ENCODE data around the gene RIMBP3C. TPM values are rescaled to one million over a fixed set of nuclear protein-coding genes. Genes with fewer than 3 reads are reported as not detected.
"Not testable (repeated sequence)": the region's sequence is repeated elsewhere in the genome, so short reads cannot be mapped to it uniquely, and the experiment has no call there.

The RIMBP3C gene
- total RNA-seq, 2 experiments from 2014 or later: 1.0 to 1.1 TPM

DNA sequence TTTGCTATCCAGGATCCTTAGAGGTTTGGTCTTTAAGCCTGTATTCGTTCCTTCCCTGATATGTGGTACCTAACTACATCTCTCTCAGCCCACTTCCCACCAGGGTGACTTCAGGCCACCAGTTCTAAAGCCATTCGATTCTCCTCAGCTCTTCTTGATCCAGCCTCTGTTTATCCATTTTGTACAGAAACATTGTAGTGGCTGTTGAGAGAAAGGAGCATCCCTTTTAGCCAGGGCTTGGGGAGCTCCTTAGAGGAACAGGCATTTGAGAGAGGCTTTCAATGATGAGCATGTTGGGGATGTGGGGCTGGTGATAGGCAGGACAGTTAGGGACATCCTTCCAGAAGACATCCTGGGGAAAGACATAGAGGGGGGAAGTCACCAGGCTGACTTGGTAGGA lies 34.1 kb upstream of the RIMBP3C start:
- ATAC-seq (ENCODE audit: low read depth) (no peak), DNase-seq (no peak)
- Mint-ChIP-seq H3K27me3 (no peaks in the 10 kb centered on the region), H3K9me3 (no peaks in the 10 kb centered on the region), H3K4me3 (no peak overlapping the region), H3K27ac (peak overlapping the region; percentile 21), H3K4me1 (peaks cover 31% of the 10 kb centered on the region), H3K36me3 (peaks cover 12% of the 10 kb centered on the region)
- POLR2A ChIA-PET: no interaction called here

DNA sequence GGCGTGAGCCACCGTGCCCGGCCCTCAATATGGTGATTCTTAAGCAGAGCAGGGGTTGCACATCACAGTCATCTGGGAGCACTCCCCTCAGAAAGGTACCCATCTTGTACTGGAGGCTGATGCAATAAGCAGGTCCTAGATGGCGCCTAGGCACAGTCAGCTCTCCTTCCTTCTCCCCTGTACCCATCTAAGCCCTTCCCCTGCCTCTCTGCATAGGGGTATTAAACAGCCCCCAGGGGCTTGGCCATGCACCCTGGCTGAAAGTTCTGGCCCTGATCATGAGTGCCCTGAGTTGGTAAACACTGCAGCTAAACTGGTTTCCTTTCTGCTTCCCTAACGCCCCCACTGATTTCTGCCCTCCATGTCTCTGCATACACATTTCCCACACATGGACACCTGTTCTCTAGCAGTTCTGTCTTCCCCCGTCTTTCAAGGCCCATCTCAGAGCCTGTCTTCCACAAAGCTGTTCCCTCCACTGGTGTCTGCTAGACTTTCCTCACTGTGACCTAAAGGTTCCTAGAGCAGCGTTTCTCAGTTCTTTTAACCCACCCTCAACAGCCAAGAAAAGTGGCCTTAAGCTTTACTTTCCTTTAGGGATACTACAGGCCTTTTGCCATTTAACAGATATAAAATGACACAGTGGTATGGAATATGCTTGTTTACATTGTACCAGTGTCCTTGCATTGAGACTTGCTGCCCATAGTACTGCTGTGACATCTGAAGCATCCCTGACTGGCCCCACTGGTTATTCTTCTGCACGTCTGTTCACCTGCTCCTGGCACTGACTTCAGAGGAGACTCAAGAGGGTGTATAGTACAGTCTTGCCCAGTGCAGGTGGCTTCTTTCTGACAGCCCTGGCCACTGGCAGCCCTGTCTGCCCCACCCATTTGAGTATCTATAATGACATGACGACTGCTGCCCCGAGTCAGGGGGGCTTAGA lies 31.8 kb upstream of the RIMBP3C start:
- H3K4me3 Mint-ChIP-seq: no peak overlapping the region
- no peaks in the 10 kb centered on the region for H3K9me3 Mint-ChIP-seq
- H3K4me1 Mint-ChIP-seq: peaks cover 27% of the 10 kb centered on the region
- POLR2A ChIA-PET: no interaction called here
- DNase-seq (no peak), ATAC-seq (ENCODE audit: low read depth) (no peak)
- H3K36me3 Mint-ChIP-seq: peaks cover 16% of the 10 kb centered on the region
- no peaks in the 10 kb centered on the region for H3K27me3 Mint-ChIP-seq
- peak overlapping the region; percentile 4 for H3K27ac Mint-ChIP-seq

DNA sequence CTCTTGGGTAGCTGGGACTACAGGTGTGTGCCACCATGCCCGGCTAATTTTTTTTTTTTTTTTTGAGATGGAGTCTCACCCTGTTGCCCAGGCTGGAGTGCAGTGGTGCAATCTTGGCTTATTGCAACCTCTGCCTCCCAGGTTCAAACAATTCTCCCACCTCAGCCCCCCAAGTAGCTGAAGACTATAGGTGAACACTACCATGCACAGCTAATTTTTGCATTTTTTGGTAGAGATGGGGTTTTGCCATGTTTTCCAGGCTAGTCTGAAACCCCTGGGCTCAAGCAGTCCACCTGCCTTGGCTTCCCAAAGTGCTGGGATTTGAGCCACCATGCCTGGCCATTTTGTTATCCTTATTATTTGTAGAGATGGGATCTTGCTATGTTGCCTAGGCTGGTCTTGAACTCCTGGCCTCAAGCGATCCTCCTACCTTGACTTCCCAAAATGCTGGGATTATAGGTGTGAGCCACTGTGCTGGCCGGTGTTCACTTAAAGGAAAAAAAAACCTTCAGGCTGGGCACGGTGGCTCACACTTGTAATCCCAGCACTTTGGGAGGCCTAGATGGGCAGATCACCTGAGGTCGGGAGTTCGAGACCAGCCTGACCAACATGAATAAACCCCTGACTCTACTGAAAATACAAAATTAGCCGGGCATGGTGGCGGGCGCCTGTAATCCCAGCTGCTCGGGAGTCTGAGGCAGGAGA lies 29.9 kb upstream of the RIMBP3C start:
- Mint-ChIP-seq H3K4me1 (peaks cover 23% of the 10 kb centered on the region), H3K36me3 (peaks cover 15% of the 10 kb centered on the region)
- ATAC-seq (ENCODE audit: low read depth); H3K9me3 Mint-ChIP-seq; DNase-seq; H3K27ac Mint-ChIP-seq; H3K27me3 Mint-ChIP-seq; H3K4me3 Mint-ChIP-seq; POLR2A ChIA-PET: not testable (repeated sequence)

- Mint-ChIP-seq H3K36me3 (peaks cover 13% of the 10 kb centered on the region), H3K4me1 (peaks cover 23% of the 10 kb centered on the region)
- POLR2A ChIA-PET; H3K27ac Mint-ChIP-seq; H3K4me3 Mint-ChIP-seq; ATAC-seq (ENCODE audit: low read depth); H3K9me3 Mint-ChIP-seq; DNase-seq; H3K27me3 Mint-ChIP-seq: not testable (repeated sequence)
Observed at GRCh38 chr22:21580623-21581007, 29.4 kb upstream of the RIMBP3C start.

- Mint-ChIP-seq H3K9me3 (no peaks in the 10 kb centered on the region), H3K4me1 (peaks cover 21% of the 10 kb centered on the region), H3K36me3 (peaks cover 9% of the 10 kb centered on the region), H3K27ac (no peak overlapping the region), H3K4me3 (no peak overlapping the region), H3K27me3 (no peaks in the 10 kb centered on the region)
- POLR2A ChIA-PET: interaction anchor here (1.3 kb wide), 1 partner anchor 50 kb away, joined by 3 read pairs; the partner anchor contains the start of gene YDJC
- DNase-seq: no peak
- ATAC-seq (ENCODE audit: low read depth): no peak
Observed at GRCh38 chr22:21579474-21579851, 28.2 kb upstream of the RIMBP3C start.

DNA sequence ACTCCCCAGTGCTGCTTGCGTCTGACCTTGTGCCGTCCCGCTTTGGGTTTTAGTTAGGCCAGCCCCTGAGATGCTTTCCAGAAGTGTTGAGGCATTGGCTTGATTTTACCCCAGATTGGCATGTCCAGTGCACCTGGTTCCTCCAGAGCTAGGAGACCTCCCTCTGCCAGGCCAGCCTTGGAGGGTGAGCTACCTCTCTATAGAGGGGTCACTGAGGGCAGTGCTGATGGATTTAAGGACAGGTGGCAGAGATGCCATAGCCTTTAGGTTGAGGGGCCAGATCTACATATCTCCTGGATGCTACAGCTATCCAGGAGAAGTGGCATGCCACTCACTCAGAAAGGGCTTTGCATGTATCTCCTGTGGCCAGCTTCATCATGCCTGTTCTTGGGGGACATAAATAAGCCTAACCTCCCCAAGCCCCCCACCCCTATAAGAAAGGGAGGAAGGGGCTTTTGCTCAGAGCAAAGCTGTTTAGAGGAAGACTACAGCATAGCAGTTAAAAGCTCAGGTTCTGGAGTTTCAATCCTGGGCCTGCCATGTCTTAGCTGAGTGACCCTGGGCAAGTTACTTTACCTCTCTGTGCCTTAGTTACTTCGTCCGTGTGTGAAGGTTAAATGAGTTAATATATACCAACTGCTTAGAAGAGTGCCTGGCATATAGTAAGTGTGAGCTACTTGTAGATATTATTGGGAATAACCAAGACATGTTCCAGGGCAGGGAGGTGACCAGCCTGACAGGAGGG lies 22.7 kb upstream of the RIMBP3C start:
- ATAC-seq (ENCODE audit: low read depth) (no peak), DNase-seq (no peak)
- Mint-ChIP-seq H3K36me3 (peaks cover 14% of the 10 kb centered on the region), H3K4me1 (peaks cover 56% of the 10 kb centered on the region), H3K27ac (peak overlapping the region; percentile 19), H3K9me3 (no peaks in the 10 kb centered on the region), H3K27me3 (no peaks in the 10 kb centered on the region), H3K4me3 (no peak overlapping the region)
- POLR2A ChIA-PET: interaction anchor here (0.5 kb wide), 1 partner anchor 43 kb away, joined by 4 read pairs; no protein-coding TSS in a partner anchor

GRCh38 chr22:21573293-21573734 lies 22.1 kb upstream of the RIMBP3C start:
- Mint-ChIP-seq H3K27me3 (no peaks in the 10 kb centered on the region), H3K36me3 (peaks cover 17% of the 10 kb centered on the region), H3K27ac (no peak overlapping the region), H3K9me3 (no peaks in the 10 kb centered on the region), H3K4me3 (no peak overlapping the region), H3K4me1 (peaks cover 58% of the 10 kb centered on the region)
- DNase-seq (no peak), ATAC-seq (ENCODE audit: low read depth) (no peak)
- POLR2A ChIA-PET: no interaction called here

DNA sequence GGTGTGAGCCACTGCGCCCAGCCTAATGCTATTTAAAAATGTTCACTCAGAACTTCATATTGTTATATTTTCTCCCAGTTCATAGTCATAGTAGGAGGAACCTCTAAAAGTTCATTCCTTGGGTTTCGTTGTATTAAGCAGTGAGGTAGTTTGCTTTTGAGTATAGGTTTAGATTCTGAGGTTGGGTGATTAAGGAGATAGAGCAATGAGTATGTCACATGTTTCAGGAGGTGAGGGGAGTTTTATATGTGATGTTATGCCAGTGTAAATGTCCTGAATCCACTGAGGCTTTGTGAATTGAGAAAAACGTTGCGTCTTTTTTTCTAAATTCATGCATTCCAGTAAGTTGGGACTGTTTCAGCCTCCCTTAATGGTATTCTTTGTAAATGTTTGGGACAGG lies 20.4 kb upstream of the RIMBP3C start:
- peak overlapping the region; percentile 80 for H3K27ac Mint-ChIP-seq
- peaks cover 50% of the 10 kb centered on the region for H3K4me1 Mint-ChIP-seq
- POLR2A ChIA-PET: interaction anchor here (0.8 kb wide), 1 partner anchor 11 kb away, joined by 3 read pairs; no protein-coding TSS in a partner anchor
- H3K27me3 Mint-ChIP-seq: no peaks in the 10 kb centered on the region
- H3K9me3 Mint-ChIP-seq: no peaks in the 10 kb centered on the region
- peaks cover 12% of the 10 kb centered on the region for H3K36me3 Mint-ChIP-seq
- peak overlapping the region; percentile 97 for H3K4me3 Mint-ChIP-seq
- ATAC-seq (ENCODE audit: low read depth): no peak
- no peak for DNase-seq

DNA sequence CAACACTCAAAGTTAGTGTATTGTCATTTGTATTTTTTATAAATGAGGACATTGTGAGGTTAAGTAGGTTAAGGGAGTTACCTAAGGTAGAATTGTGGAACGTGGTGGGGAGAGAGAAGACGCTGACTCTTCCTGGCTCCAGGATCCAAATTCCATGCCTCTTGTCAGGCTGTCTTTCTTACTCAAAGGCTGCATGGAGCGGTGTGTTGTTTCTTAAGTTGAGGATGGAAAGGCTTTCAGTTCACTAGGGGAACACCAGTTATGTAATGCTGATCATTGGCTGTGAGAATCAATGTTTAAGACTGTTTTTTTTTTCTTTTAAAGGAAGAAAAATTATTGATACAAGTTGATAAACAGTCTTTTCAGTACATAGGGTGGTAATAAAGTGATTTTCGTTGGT lies 19.1 kb upstream of the RIMBP3C start:
- POLR2A ChIA-PET: interaction anchor here (0.8 kb wide), 1 partner anchor 81 kb away, joined by 3 read pairs; no protein-coding TSS in a partner anchor
- peaks cover 12% of the 10 kb centered on the region for H3K36me3 Mint-ChIP-seq
- H3K27ac Mint-ChIP-seq: peak overlapping the region; percentile 27
- H3K4me3 Mint-ChIP-seq: peak overlapping the region; percentile 97
- peaks cover 2% of the 10 kb centered on the region for H3K27me3 Mint-ChIP-seq
- ATAC-seq (ENCODE audit: low read depth) (no peak), DNase-seq (no peak)
- no peaks in the 10 kb centered on the region for H3K9me3 Mint-ChIP-seq
- H3K4me1 Mint-ChIP-seq: peaks cover 53% of the 10 kb centered on the region

DNA sequence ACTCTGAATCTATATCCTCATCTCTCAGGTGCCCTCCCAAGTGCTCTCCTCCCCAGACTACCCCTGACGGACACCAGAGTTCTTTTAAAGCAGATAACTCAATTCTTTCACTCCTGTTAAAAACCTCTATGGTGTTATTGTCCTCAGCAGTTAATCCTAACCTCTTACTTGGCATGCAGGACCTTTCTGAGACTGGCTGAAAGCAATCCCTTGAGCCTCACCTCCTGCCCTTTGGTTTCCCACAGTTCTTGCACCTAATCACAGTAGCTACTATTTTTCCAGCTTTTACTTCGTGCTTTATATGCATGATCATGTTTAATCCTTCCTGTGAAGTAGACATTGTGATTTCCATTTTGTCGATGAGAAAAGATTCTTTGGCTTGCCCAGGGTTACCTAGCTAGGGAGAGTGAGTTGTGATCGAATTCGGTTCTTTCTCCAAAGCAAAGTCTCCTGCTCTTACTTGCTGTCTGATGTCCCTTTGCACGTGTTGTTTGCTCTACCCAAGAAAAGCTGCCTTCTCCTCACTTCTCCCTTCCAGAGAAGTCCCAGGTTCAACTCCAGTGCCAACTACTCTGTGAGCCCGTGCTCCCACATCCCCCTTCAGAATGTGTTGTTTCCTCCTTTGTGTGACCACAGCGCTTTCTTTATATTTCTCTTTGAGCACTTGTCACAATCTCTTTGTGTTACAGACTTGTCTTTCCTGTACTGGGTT lies 18.4 kb upstream of the RIMBP3C start:
- Mint-ChIP-seq H3K9me3 (no peaks in the 10 kb centered on the region), H3K36me3 (peaks cover 12% of the 10 kb centered on the region), H3K4me1 (peaks cover 52% of the 10 kb centered on the region)

GRCh38 chr22:21569076-21569427 lies 17.8 kb upstream of the RIMBP3C start:
- Mint-ChIP-seq H3K4me3 (peak overlapping the region; percentile 97), H3K36me3 (peaks cover 12% of the 10 kb centered on the region), H3K4me1 (peaks cover 46% of the 10 kb centered on the region), H3K27ac (peak overlapping the region; percentile 94)
- POLR2A ChIA-PET: interaction anchor here (0.6 to 3.2 kb wide), 4 partner anchors 28 to 678 kb away, joined by 3 to 30 read pairs (median 3); partner anchors contain the start of gene YDJC
- ATAC-seq (ENCODE audit: low read depth); DNase-seq; H3K9me3 Mint-ChIP-seq; H3K27me3 Mint-ChIP-seq: not testable (repeated sequence)

More for the DNA sequence above, 18.4 kb upstream of the RIMBP3C start:
- DNase-seq (no peak), ATAC-seq (ENCODE audit: low read depth) (no peak)
- H3K4me3 Mint-ChIP-seq: peak overlapping the region; percentile 97
- peaks cover 2% of the 10 kb centered on the region for H3K27me3 Mint-ChIP-seq
- H3K27ac Mint-ChIP-seq: peak overlapping the region; percentile 89
- POLR2A ChIA-PET: interaction anchor here (0.6 to 3.2 kb wide), 3 partner anchors 56 to 678 kb away, joined by 3 to 30 read pairs (median 3); partner anchors contain the start of gene YDJC

DNA sequence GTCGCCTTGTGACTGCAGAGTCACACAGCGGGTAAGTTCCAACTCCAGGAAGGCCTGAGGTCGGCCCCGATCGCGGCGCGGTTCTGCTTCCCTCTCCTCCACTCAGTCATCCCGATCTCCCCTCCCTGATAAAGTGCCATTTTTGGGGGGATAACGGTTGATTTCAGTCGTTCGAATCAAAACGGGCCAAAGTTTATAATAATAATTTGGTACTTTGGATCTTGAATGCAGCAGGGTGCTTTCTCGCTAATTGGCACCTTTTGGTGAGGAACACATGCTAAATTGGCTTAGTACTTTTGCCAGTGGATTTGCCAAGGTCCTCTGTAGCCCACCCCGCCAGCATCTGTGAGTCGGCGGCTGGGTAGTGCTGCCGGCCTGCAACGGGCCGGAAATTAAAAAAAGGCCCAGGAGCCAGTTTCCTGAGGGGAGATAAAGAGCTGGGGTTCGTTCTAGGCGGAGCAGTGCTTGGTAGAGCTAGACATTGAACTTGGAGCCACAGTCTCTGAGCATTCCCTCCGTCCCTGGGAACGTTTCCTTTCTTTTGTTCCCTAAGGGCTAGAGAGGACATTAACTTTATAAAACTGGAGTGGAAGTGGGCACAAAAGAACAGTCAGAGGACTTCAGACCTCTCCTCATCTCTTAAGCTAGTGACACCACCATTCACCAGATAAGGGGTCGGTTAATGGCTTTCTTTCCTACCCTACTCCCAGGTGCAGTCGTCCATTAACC lies 17.2 kb upstream of the RIMBP3C start:
- Mint-ChIP-seq H3K27ac (peak overlapping the region; percentile 94), H3K27me3 (peaks cover 2% of the 10 kb centered on the region), H3K36me3 (peaks cover 12% of the 10 kb centered on the region), H3K4me1 (peaks cover 43% of the 10 kb centered on the region), H3K9me3 (no peaks in the 10 kb centered on the region), H3K4me3 (peak overlapping the region; percentile 97)
- peak; percentile 50 for DNase-seq
- peak; percentile 28 for ATAC-seq (ENCODE audit: low read depth)
- POLR2A ChIA-PET: interaction anchor here (0.6 to 3.2 kb wide), 4 partner anchors 29 to 677 kb away, joined by 3 to 30 read pairs (median 3); partner anchors contain the start of gene YDJC

All from activated naive CD8-positive, alpha-beta T cell treated with anti-CD3 and anti-CD28 coated beads, Interleukin-2, amount 10 ng/mL, durations not matched to agents 7 days and 5 days (primary cell).